GM12864 (cell line): ENCODE measurements around the gene MAMDC4.
"Not testable (repeated sequence)": the region's sequence is repeated elsewhere in the genome, so short reads cannot be mapped to it uniquely, and the experiment has no call there.

Experiments used
- DNase-seq: peaks from one replicate; pipeline ENCODE4 v3.0.0-alpha.2; 2011; ENCODE audit warnings: low read depth
- H3K4me3 ChIP-seq: 2 replicates; pipeline ENCODE4 v1.5.1; 2011; ENCODE audit warnings: mild to moderate bottlenecking, low read depth, low read length, control low read depth
- TF ChIP-seq, protein P1 (sequence below): IDR thresholded peaks from 2 replicates; pipeline ENCODE4 v1.5.1; 2011; ENCODE audit warnings: low read depth, mild to moderate bottlenecking, moderate library complexity, low read length, control low read depth, inconsistent platforms; ENCODE audit errors: missing control alignments

The MAMDC4 gene

DNA sequence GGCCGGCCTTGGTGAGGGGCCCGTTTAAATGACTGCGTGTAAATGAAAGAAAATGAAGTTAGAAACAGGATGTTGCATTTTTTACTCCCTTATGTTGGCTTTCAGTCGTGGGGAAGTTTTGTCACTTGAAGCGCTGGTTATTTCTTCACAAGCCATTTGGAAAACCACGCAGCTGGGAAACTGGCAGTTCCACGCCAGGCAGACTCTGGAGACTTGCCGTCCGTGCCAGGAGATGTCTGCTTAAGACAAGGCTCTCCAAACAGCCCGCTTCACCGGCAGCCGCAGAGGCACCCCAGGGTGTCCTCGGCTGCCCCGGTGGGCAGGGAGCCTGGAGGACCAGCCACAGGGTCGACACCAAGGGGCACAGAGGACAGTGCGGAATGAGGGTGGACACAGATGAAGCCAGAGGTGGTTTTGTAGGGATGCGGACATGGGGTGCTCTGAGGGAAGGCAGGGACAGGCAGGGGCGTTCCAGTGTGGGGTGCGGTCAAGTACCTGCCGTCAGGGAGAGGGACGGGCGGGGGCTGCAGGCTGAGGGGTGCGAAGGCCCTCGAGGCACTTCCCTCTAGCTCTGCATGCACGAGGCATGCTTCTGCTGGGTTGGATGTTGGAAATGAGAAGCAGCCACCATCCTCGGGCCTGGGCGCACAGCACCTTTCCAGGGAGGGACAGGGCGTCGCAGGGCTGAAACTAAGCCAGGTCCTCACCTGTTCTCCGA, 21.0 kb upstream of the MAMDC4 start:
- TF ChIP-seq, protein P1, sequence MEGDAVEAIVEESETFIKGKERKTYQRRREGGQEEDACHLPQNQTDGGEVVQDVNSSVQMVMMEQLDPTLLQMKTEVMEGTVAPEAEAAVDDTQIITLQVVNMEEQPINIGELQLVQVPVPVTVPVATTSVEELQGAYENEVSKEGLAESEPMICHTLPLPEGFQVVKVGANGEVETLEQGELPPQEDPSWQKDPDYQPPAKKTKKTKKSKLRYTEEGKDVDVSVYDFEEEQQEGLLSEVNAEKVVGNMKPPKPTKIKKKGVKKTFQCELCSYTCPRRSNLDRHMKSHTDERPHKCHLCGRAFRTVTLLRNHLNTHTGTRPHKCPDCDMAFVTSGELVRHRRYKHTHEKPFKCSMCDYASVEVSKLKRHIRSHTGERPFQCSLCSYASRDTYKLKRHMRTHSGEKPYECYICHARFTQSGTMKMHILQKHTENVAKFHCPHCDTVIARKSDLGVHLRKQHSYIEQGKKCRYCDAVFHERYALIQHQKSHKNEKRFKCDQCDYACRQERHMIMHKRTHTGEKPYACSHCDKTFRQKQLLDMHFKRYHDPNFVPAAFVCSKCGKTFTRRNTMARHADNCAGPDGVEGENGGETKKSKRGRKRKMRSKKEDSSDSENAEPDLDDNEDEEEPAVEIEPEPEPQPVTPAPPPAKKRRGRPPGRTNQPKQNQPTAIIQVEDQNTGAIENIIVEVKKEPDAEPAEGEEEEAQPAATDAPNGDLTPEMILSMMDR, result no peak
- no peak overlapping the region for H3K4me3 ChIP-seq
- DNase-seq, result no peak

DNA sequence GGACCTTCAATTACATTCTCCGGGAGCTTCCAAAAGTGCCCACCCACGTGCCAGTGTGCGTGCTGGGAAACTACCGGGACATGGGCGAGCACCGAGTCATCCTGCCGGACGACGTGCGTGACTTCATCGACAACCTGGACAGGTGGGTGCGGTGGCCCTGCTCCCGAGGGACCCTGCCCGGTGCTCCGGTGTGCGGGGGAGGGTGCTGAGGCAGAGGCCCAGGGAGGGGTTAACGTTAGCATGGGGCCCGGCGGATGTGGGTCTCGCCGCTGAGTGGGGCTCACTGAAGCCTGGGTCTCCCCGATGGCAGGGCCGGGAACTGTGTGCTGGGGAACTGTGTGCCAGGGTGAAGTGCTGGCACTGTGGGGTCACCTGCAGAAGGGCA, 20.4 kb upstream of the MAMDC4 start:
- no peak overlapping the region for H3K4me3 ChIP-seq
- DNase-seq, result no peak
- TF ChIP-seq, protein P1, result no peak

DNA sequence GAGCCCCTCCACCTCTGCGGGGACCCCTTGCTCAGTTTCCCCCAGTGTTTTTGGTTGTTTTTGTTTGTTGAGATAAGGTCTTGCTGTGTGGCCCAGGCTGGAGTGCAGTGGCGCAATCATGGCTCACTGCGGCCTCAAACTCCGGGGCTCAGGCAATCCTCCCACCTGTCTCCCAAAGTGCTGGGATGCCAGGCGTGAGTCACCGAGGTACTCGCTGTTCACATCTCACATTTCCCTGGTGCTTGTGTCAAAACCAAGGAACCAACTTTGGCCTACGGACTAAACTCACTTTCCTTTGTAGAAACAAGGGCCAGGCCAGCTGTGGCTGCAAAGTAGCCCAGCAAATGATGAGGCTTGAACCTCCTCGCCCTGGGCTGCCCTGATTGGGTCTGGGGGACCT, 19.6 kb upstream of the MAMDC4 start:
- no peak overlapping the region for H3K4me3 ChIP-seq
- TF ChIP-seq, protein P1, result no peak

DNA sequence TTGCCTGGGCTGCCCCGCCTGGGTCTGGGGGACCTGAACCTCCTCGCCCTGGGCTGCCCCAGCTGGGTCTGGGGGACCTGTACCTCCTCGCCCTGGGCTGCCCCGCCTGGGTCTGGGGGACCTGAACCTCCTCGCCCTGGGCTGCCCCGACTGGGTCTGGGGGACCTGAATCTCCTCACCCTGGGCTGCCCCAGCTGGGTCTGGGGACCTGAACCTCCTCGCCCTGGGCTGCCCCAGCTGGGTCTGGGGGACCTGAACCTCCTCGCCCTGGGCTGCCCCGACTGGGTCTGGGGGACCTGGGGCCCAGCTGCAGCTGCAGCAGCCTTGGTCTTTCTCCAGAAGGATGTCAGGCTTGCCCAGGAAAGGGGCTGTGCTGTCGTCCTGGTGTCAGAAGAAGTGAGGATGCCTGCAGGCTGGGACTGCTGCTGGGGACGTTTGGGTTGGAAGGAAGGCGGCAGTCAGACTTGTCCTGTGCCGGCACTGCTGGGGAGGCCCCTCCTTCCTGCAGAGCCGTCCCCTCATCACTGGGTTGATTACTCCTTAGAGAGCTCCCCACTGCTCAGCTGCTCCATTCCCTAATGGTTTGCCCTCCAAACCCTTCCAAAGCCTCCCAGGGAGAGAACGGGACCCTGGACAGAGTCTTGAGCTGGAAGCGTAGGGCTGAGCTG, 18.6 kb upstream of the MAMDC4 start:
- H3K4me3 ChIP-seq, DNase-seq: not testable (repeated sequence)

More for the DNA sequence above, 19.6 kb upstream of the MAMDC4 start:
- no peak for DNase-seq

DNA sequence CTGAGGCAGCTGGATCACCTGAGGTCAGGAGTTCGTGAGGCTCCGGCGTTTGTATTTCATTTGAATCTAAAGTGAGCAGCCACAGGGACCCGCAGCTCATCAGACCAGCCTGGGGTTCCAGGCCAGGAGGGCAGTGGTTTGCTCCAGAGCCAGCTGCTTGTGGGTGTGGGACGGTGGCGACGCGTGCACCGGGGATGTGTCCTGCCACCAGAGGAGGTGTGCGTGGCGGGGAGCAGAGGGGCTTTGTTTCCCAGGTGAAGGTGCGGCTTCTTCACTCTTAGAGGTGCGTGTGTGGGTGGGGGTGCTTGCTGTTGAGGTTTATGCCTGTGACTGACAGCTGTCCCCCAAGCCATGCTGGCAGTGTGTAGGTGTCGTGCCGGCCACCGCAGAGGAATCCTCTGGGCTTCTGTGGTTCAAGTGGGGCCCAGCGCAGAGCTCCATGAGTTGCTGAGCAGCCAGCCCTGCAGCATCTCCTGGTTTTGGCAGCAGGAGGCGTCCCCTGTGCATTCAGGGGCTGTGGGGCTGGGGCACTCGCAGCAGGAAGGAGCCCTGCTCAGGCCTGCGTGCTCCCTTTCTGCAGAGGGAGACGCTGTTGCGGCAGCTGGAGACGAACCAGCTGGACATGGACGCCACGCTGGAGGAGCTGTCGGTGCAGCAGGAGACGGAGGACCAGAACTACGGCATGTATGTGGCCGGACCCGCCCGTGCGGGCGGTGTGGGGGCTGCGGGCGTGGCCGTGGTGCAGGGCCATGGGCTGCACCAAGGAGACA, 16.8 kb upstream of the MAMDC4 start:
- H3K4me3 ChIP-seq, result no peak overlapping the region
- DNase-seq, result no peak
- TF ChIP-seq, protein P1, result no peak

DNA sequence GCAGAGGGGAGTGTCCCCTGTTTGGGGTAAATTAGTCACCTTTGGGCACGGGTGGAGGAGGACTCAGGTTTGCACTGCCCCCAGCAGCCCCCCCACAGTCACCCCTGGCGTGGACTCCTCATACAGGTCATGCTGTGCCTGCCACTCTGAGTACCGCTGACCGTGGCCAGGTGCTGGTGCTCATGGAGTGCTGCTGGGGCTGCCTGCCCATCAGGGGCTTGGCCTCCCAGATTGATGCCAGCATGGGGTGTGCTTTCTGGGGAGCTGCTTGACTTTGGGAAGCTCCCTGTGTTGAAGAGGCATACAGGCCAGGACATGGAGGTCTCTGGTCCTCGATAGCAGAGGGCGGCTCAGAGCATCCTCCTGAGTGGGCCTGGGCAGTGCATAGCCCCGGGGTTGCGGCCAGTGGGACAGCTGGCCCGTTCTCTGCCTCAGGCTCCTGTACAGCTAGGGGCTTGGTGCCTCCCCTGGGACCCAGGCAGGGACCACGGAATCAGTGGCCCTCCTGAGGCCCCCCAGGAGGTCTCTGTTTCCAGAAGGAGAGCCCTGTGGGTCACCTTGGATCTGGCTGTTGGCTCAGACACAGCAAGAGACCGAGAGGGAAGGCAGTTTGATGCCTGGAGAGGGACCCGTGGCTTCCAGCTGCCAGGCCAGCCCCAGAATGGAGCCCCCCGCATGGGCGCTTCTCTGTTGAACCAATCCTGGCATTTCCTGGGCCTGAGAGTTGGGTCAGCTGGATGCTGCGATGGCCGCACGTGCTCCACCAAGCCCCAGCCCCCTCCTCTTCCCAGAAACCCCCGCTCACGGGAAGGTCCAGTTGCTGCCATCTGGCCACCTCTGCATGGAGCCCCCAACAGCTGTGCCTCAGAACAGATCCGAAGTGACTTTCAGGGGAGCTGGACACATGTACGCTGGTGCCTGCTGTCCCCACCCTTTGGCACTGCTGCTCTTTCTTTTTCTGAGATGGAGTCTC, 15.9 kb upstream of the MAMDC4 start:
- no peak overlapping the region for H3K4me3 ChIP-seq
- TF ChIP-seq, protein P1, result no peak
- DNase-seq, result no peak
